ENCODE measurements around the gene TTLL11. TPM values are rescaled to one million over a fixed set of nuclear protein-coding genes. Genes with fewer than 3 reads are reported as not detected.

The TTLL11 gene
- total and polyA plus RNA-seq, 2 of the 8 experiments (the other 6 are each of a cell fraction or from before 2014, with no cell fraction given): 0.56 to 0.80 TPM

DNA sequence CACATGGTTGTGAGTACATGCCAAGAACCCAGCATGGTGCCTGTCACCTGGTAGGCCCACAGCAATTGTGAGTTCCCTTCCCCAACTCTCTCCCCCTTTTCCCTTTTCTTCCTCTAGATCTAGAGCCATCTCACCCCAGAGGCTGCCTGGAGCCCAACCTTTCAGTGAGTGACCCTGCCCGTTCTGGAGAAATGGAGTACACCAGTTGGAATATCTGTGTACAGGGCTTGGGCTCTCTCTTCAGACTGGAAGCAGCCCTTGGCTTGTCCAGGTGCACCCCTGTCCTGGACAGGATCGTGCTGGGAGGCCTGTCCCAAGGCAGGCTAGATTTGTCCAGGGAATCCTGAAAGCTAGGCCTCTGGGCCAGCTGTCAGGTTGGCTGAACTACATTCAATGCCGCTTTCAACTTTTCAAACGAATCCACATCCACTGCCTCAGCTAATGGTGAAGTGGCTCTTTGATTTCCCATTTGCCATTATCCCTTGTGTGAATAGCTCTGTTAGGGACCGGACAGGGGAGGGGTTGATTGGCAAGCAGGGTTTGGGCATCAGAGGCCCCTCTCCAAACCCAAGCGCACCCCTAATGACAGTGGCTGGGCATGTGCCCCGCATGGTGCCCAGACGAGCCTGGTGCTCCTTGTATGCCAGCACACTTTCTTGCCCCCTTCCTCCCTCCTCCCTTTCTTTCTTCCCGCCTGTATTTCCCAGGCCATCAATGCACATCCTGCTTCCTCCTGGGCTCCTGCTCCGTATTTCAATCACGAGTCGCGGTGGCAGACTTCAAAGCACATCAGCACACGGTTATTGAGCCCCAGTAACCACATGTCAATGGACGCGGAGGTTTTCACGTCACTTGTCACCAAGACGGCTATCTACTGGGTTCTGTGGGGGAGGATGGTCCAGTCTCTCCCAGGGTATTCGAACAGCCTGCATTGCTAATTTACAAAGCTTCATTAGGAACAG, 230.5 kb downstream of the TTLL11 start:
- Histone ChIP-seq H3K27ac (ENCODE audit: low read depth, low read length) (no peak overlapping the region), H2BK12ac (ENCODE audit: low read depth, low read length) (peak overlapping the region; percentile 84; the same call in 1 of the 2 replicates), H4K20me1 (replicated peaks in 1 of 2; ENCODE audit: control insufficient read depth in 1 of 2, insufficient read depth in 2 of 2, low read length in 2 of 2) (no peaks in the 10 kb centered on the region), H3K27me3 (replicated peaks in 1 of 4; ENCODE audit: control insufficient read depth in 3 of 4, extremely low read depth in 1 of 4, insufficient read depth in 3 of 4, low read length in 3 of 4) (no peaks in the 10 kb centered on the region), H3K36me3 (ENCODE audit: control insufficient read depth in 2 of 4, insufficient read depth in 4 of 4, low read length in 3 of 4) (no peaks in the 10 kb centered on the region), H2BK5ac (ENCODE audit: low read depth, low read length) (peak overlapping the region; percentile 12; the same call in 1 of the 2 replicates), H3K56ac (replicated peaks; ENCODE audit: insufficient read length, low read depth, low read length) (no peak overlapping the region), H2AK5ac (ENCODE audit: low read depth, low read length) (no peak overlapping the region), H4K8ac (ENCODE audit: extremely low read depth, insufficient read depth, low read length) (peak overlapping the region; percentile 47; the same call in 1 of the 2 replicates), H2BK120ac (replicated peaks; ENCODE audit: low read depth, low read length) (peak overlapping the region; percentile 63), H3K79me2 (ENCODE audit: control insufficient read depth in 1 of 2, insufficient read depth in 2 of 2, low read length in 2 of 2) (no peaks in the 10 kb centered on the region), H3K4me1 (replicated peaks in 1 of 4; ENCODE audit: control insufficient read depth in 3 of 4, insufficient read depth in 4 of 4, low read length in 3 of 4) (peaks cover 0 to 8% (median 1%) of the 10 kb centered on the region in 4 experiments; a peak in 5 of 7 replicates), H3K4me2 (ENCODE audit: insufficient read depth in 1 of 2, low read depth in 2 of 2, low read length in 2 of 2) (no peak overlapping the region), H3K23me2 (ENCODE audit: low read depth, low read length) (no peaks in the 10 kb centered on the region), H3K4me3 (ENCODE audit: extremely low read depth in 1 of 4, insufficient read depth in 2 of 4, low read depth in 3 of 4, low read length in 4 of 4) (no peak overlapping the region), H4K5ac (ENCODE audit: insufficient read length, low read depth, low read length) (no peak overlapping the region), H3K9ac (replicated peaks in 1 of 4; ENCODE audit: extremely low read depth in 1 of 4, low read depth in 3 of 4, low read length in 3 of 4) (no peak overlapping the region), H3K9me3 (ENCODE audit: insufficient read depth in 2 of 2, low read depth in 1 of 2, low read length in 1 of 2) (no peaks in the 10 kb centered on the region), H3K79me1 (ENCODE audit: low read depth, low read length) (no peaks in the 10 kb centered on the region), H2BK15ac (ENCODE audit: low read length) (no peak overlapping the region), H3K4ac (replicated peaks; ENCODE audit: insufficient read length, low read depth, low read length) (no peak overlapping the region), H2BK20ac (ENCODE audit: low read length) (peak overlapping the region; percentile 86; the same call in 1 of the 2 replicates), H3K23ac (ENCODE audit: insufficient read length) (no peak overlapping the region), H3K14ac (ENCODE audit: insufficient read length) (no peak overlapping the region), H2AFZ (ENCODE audit: low read length) (no peak overlapping the region), H4K91ac (replicated peaks; ENCODE audit: insufficient read length, low read length) (no peak overlapping the region), H3K18ac (ENCODE audit: extremely low read depth, low read length) (no peak overlapping the region)
- 83% methylated on average over 19 of the region's 19 CpGs; no CpG with 5 or more reads in 1 of the 2 experiments for WGBS, 2 experiments (ENCODE audit: extremely low coverage in 1 of 2, insufficient coverage in 1 of 2, insufficient read length in 1 of 2, insufficient replicate concordance in 2 of 2, low coverage in 1 of 2, low lambda C conversion rate in 2 of 2, missing lambda C conversion rate in 1 of 2)
- ChIA-PET CTCF (ENCODE audit: partially characterized antibody) (interaction anchor here (0.7 to 4.0 kb wide), 24 partner anchors 9 to 316 kb away, joined by 3 to 21 read pairs (median 4); no protein-coding TSS in a partner anchor), POLR2A (ENCODE audit: partially characterized antibody) (no interaction called here)
- FAIRE-seq (no peak), DNase-seq (ENCODE audit: low read depth in 1 of 2, low spot score in 2 of 2) (peak in 1 of 2 experiments; percentile 42)
- TF ChIP-seq SP2 (IDR thresholded peaks at IDR 0.05; ENCODE audit: low read length) (no peak), MAX (IDR thresholded peaks at IDR 0.05) (no peak), NANOG (IDR thresholded peaks at IDR 0.05; ENCODE audit: insufficient read depth, low read depth, low read length, poor library complexity, severe bottlenecking) (no peak), POU5F1 (IDR thresholded peaks at IDR 0.05; ENCODE audit: low read depth, low read length) (no peak), SIRT6 (IDR thresholded peaks at IDR 0.05; ENCODE audit: low read length) (no peak), GABPA (IDR thresholded peaks at IDR 0.05; ENCODE audit: borderline replicate concordance, insufficient read depth, low read length) (no peak), CTBP2 (IDR thresholded peaks at IDR 0.05; ENCODE audit: borderline replicate concordance, insufficient read depth, insufficient read length, low read length) (no peak), MAFK (IDR thresholded peaks at IDR 0.05; ENCODE audit: low read depth, low read length) (no peak)

Measured in H1 (cell line).